ENCODE data around the gene DTX4.

Gene DTX4

GRCh38 chr11:59185386-59185945 is 13.5 kb downstream of the DTX4 start:
- H3K9me3 ChIP-seq (ENCODE audit: severe bottlenecking) = no peaks in the 10 kb centered on the region
- H3K4me3 ChIP-seq (ENCODE audit: low read depth, low read length) = no peak overlapping the region
- DNase-seq = no peak
- peaks cover 78% of the 10 kb centered on the region for H3K27me3 ChIP-seq (ENCODE audit: insufficient read depth, low read depth, severe bottlenecking)
- no peak overlapping the region for H3K27ac ChIP-seq
- TF ChIP-seq CTCF (IDR thresholded peaks at IDR 0.05; ENCODE audit: low read depth, low read length) = no peak
- H3K36me3 ChIP-seq = no peaks in the 10 kb centered on the region

- peak; percentile 65 for TF ChIP-seq CTCF (IDR thresholded peaks at IDR 0.05; ENCODE audit: low read depth, low read length)
- Histone ChIP-seq H3K4me3 (ENCODE audit: low read depth, low read length) (no peak overlapping the region), H3K27ac (no peak overlapping the region), H3K36me3 (no peaks in the 10 kb centered on the region), H3K9me3 (ENCODE audit: severe bottlenecking) (no peaks in the 10 kb centered on the region), H3K27me3 (ENCODE audit: insufficient read depth, low read depth, severe bottlenecking) (peaks cover 85% of the 10 kb centered on the region)
- DNase-seq = peak; percentile 11
Measured at GRCh38 chr11:59186130-59186594, 14.2 kb downstream of the DTX4 start.

- H3K9me3 ChIP-seq (ENCODE audit: severe bottlenecking) = no peaks in the 10 kb centered on the region
- H3K27me3 ChIP-seq (ENCODE audit: insufficient read depth, low read depth, severe bottlenecking) = peaks cover 93% of the 10 kb centered on the region
- no peak for TF ChIP-seq CTCF (IDR thresholded peaks at IDR 0.05; ENCODE audit: low read depth, low read length)
- no peak overlapping the region for H3K27ac ChIP-seq
- no peak overlapping the region for H3K4me3 ChIP-seq (ENCODE audit: low read depth, low read length)
- DNase-seq = no peak
- H3K36me3 ChIP-seq = no peaks in the 10 kb centered on the region
Measured at GRCh38 chr11:59187035-59187434, 15.1 kb downstream of the DTX4 start.

- Histone ChIP-seq H3K36me3 (no peaks in the 10 kb centered on the region), H3K27me3 (ENCODE audit: insufficient read depth, low read depth, severe bottlenecking) (peaks cover 97% of the 10 kb centered on the region), H3K9me3 (ENCODE audit: severe bottlenecking) (no peaks in the 10 kb centered on the region), H3K4me3 (ENCODE audit: low read depth, low read length) (no peak overlapping the region), H3K27ac (no peak overlapping the region)
- no peak for TF ChIP-seq CTCF (IDR thresholded peaks at IDR 0.05; ENCODE audit: low read depth, low read length)
- DNase-seq = no peak
Measured at GRCh38 chr11:59187587-59187986, 15.7 kb downstream of the DTX4 start.

GRCh38 chr11:59188954-59189353 is 17.0 kb downstream of the DTX4 start:
- no peak overlapping the region for H3K4me3 ChIP-seq (ENCODE audit: low read depth, low read length)
- no peaks in the 10 kb centered on the region for H3K9me3 ChIP-seq (ENCODE audit: severe bottlenecking)
- no peaks in the 10 kb centered on the region for H3K36me3 ChIP-seq
- TF ChIP-seq CTCF (IDR thresholded peaks at IDR 0.05; ENCODE audit: low read depth, low read length) = no peak
- no peak for DNase-seq
- peaks cover 96% of the 10 kb centered on the region for H3K27me3 ChIP-seq (ENCODE audit: insufficient read depth, low read depth, severe bottlenecking)
- H3K27ac ChIP-seq = no peak overlapping the region

GRCh38 chr11:59189986-59190385 is 18.1 kb downstream of the DTX4 start:
- TF ChIP-seq CTCF (IDR thresholded peaks at IDR 0.05; ENCODE audit: low read depth, low read length) = no peak
- H3K36me3 ChIP-seq = no peaks in the 10 kb centered on the region
- H3K4me3 ChIP-seq (ENCODE audit: low read depth, low read length) = no peak overlapping the region
- no peak for DNase-seq
- H3K27me3 ChIP-seq (ENCODE audit: insufficient read depth, low read depth, severe bottlenecking) = peaks cover 97% of the 10 kb centered on the region
- no peak overlapping the region for H3K27ac ChIP-seq
- H3K9me3 ChIP-seq (ENCODE audit: severe bottlenecking) = no peaks in the 10 kb centered on the region

Data from WERI-Rb-1 (cell line).